Measurements from ENCODE around the gene SLC25A29.

Gene SLC25A29

GRCh38 chr14:100341301-100342031 is 35.2 kb upstream of the SLC25A29 start:
- Histone ChIP-seq H3K27me3 (ENCODE audit: low read depth, low read length) (no peaks in the 10 kb centered on the region), H3K36me3 (ENCODE audit: control insufficient read depth in 1 of 2, insufficient read depth in 2 of 2, low read length in 2 of 2) (peaks cover 26 to 30% of the 10 kb centered on the region in 2 donors), H3K4me1 (ENCODE audit: control insufficient read depth in 1 of 2, insufficient read depth in 2 of 2, low read length in 2 of 2) (peaks cover 7 to 15% of the 10 kb centered on the region in 2 donors), H3K27ac (ENCODE audit: low read length) (peak overlapping the region; percentile 87), H3K4me3 (ENCODE audit: low read depth in 1 of 2, low read length in 2 of 2) (no peak overlapping the region), H3K9me3 (ENCODE audit: control insufficient read depth in 1 of 2, low read length in 2 of 2) (no peaks in the 10 kb centered on the region)

DNA sequence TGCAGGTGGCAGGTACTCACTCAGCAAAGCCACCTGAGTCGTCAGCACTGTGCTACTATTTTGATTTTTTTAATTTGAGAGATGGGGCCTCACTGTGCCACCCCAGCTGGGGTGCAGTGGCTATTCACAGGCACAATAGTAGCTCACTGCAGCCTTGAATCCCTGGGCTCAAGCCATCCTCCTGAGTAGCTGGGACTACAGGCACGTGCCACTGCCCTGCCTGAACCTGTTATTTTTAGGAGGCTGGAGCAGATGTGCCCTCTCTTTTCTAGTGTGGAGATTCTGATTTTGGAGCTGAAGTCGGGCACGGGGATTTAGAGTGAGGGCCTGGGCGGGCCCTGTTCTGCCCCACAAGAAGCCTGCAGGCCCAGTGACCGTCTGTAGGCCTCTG is 34.2 kb upstream of the SLC25A29 start:
- Histone ChIP-seq H3K9me3 (ENCODE audit: control insufficient read depth in 1 of 2, low read length in 2 of 2) (no peaks in the 10 kb centered on the region), H3K27me3 (ENCODE audit: low read depth, low read length) (no peaks in the 10 kb centered on the region), H3K36me3 (ENCODE audit: control insufficient read depth in 1 of 2, insufficient read depth in 2 of 2, low read length in 2 of 2) (peaks cover 22 to 29% of the 10 kb centered on the region in 2 donors), H3K27ac (ENCODE audit: low read length) (peak overlapping the region; percentile 56), H3K4me3 (ENCODE audit: low read depth in 1 of 2, low read length in 2 of 2) (no peak overlapping the region), H3K4me1 (ENCODE audit: control insufficient read depth in 1 of 2, insufficient read depth in 2 of 2, low read length in 2 of 2) (peaks cover 7 to 15% of the 10 kb centered on the region in 2 donors)

- Histone ChIP-seq H3K36me3 (ENCODE audit: control insufficient read depth in 1 of 2, insufficient read depth in 2 of 2, low read length in 2 of 2) (peaks cover 25 to 30% of the 10 kb centered on the region in 2 donors), H3K4me1 (ENCODE audit: control insufficient read depth in 1 of 2, insufficient read depth in 2 of 2, low read length in 2 of 2) (peaks cover 7 to 15% of the 10 kb centered on the region in 2 donors), H3K4me3 (ENCODE audit: low read depth in 1 of 2, low read length in 2 of 2) (no peak overlapping the region), H3K27me3 (ENCODE audit: low read depth, low read length) (no peaks in the 10 kb centered on the region), H3K9me3 (ENCODE audit: control insufficient read depth in 1 of 2, low read length in 2 of 2) (no peaks in the 10 kb centered on the region), H3K27ac (ENCODE audit: low read length) (peak overlapping the region; percentile 56)
These were observed 33.6 kb upstream of the SLC25A29 start for GRCh38 chr14:100339766-100340422.

- peaks cover 31 to 45% of the 10 kb centered on the region in 2 donors for H3K36me3 ChIP-seq (ENCODE audit: control insufficient read depth in 1 of 2, insufficient read depth in 2 of 2, low read length in 2 of 2)
- no peak overlapping the region for H3K27ac ChIP-seq (ENCODE audit: low read length)
- no peaks in the 10 kb centered on the region for H3K9me3 ChIP-seq (ENCODE audit: control insufficient read depth in 1 of 2, low read length in 2 of 2)
- no peaks in the 10 kb centered on the region for H3K27me3 ChIP-seq (ENCODE audit: low read depth, low read length)
- H3K4me1 ChIP-seq (ENCODE audit: control insufficient read depth in 1 of 2, insufficient read depth in 2 of 2, low read length in 2 of 2) = peaks cover 4 to 7% of the 10 kb centered on the region in 2 donors
- H3K4me3 ChIP-seq (ENCODE audit: low read depth in 1 of 2, low read length in 2 of 2) = no peak overlapping the region
These were observed 30.6 kb upstream of the SLC25A29 start for GRCh38 chr14:100336618-100337530.

DNA sequence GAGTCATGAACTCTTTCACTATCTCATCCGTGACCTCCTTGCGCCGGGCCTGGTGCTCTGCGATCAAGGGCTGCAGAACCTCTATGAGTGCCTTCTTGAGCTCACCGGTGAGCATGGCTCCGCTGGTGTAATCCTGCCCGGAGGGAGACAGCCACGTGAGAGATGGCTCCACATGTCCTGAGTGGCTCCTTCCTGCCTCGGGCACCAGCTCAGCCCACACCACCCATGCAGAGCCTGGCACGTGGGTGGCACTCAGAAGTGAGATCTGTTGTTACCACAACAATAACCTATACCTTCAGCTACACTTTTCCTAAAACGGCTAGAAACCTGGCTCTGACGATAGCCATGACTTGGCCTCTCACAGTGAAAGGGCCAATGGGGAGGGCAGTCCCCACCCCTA is 28.7 kb upstream of the SLC25A29 start:
- Histone ChIP-seq H3K4me1 (ENCODE audit: control insufficient read depth in 1 of 2, insufficient read depth in 2 of 2, low read length in 2 of 2) (no peaks in the 10 kb centered on the region), H3K27ac (ENCODE audit: low read length) (no peak overlapping the region), H3K9me3 (ENCODE audit: control insufficient read depth in 1 of 2, low read length in 2 of 2) (no peaks in the 10 kb centered on the region), H3K36me3 (ENCODE audit: control insufficient read depth in 1 of 2, insufficient read depth in 2 of 2, low read length in 2 of 2) (peaks cover 25 to 45% of the 10 kb centered on the region in 2 donors), H3K27me3 (ENCODE audit: low read depth, low read length) (no peaks in the 10 kb centered on the region), H3K4me3 (ENCODE audit: low read depth in 1 of 2, low read length in 2 of 2) (no peak overlapping the region)

DNA sequence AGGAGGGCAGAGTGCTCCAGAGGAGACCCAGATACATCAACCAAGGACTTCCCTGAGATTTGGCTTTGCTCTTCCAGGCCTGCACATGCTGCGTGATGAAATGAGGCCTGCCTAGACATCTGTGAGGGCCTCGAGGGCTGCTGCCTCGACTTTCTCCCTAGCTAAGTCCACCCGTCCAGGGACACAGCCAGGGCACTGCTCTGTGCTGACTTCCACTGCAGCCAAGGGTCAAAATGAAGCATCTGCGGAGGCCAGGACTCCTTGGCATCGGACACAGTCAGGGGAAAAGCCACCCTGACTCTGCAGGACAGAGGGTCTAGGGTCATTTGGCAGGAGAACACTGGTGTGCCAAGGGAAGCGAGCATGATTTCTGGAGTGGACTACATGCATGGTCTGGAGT is 27.6 kb upstream of the SLC25A29 start:
- H3K4me1 ChIP-seq (ENCODE audit: control insufficient read depth in 1 of 2, insufficient read depth in 2 of 2, low read length in 2 of 2) = no peaks in the 10 kb centered on the region
- peaks cover 21 to 45% of the 10 kb centered on the region in 2 donors for H3K36me3 ChIP-seq (ENCODE audit: control insufficient read depth in 1 of 2, insufficient read depth in 2 of 2, low read length in 2 of 2)
- no peak overlapping the region for H3K27ac ChIP-seq (ENCODE audit: low read length)
- no peaks in the 10 kb centered on the region for H3K27me3 ChIP-seq (ENCODE audit: low read depth, low read length)
- no peak overlapping the region for H3K4me3 ChIP-seq (ENCODE audit: low read depth in 1 of 2, low read length in 2 of 2)
- no peaks in the 10 kb centered on the region for H3K9me3 ChIP-seq (ENCODE audit: control insufficient read depth in 1 of 2, low read length in 2 of 2)

GRCh38 chr14:100333311-100333710 is 27.1 kb upstream of the SLC25A29 start:
- no peaks in the 10 kb centered on the region for H3K9me3 ChIP-seq (ENCODE audit: control insufficient read depth in 1 of 2, low read length in 2 of 2)
- H3K27me3 ChIP-seq (ENCODE audit: low read depth, low read length) = no peaks in the 10 kb centered on the region
- H3K4me1 ChIP-seq (ENCODE audit: control insufficient read depth in 1 of 2, insufficient read depth in 2 of 2, low read length in 2 of 2) = no peaks in the 10 kb centered on the region
- peaks cover 21 to 43% of the 10 kb centered on the region in 2 donors for H3K36me3 ChIP-seq (ENCODE audit: control insufficient read depth in 1 of 2, insufficient read depth in 2 of 2, low read length in 2 of 2)
- H3K27ac ChIP-seq (ENCODE audit: low read length) = no peak overlapping the region
- no peak overlapping the region for H3K4me3 ChIP-seq (ENCODE audit: low read depth in 1 of 2, low read length in 2 of 2)

DNA sequence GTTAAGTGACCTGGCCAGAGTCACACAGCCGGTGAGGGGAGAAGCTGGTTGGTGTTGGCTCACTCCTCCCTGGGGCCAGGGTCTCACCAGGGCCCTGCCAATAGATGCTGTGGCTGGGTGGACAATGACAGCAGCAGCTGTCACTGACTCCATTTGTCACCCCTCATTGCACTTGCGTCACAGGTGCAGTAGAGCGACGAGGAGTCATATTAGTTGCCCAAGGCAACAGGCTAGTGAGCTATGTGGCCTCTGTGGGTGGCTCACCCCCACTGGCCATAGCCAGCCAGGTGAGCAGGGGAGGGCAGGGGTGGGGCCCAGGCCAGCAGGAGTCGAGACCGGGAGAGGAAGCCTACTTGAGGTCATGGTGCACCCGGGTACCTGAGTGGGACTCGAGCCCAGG is 26.6 kb upstream of the SLC25A29 start:
- peaks cover 21 to 38% of the 10 kb centered on the region in 2 donors for H3K36me3 ChIP-seq (ENCODE audit: control insufficient read depth in 1 of 2, insufficient read depth in 2 of 2, low read length in 2 of 2)

GRCh38 chr14:100332071-100332639 is 25.9 kb upstream of the SLC25A29 start:
- Histone ChIP-seq H3K9me3 (ENCODE audit: control insufficient read depth in 1 of 2, low read length in 2 of 2) (no peaks in the 10 kb centered on the region), H3K4me3 (ENCODE audit: low read depth in 1 of 2, low read length in 2 of 2) (no peak overlapping the region), H3K36me3 (ENCODE audit: control insufficient read depth in 1 of 2, insufficient read depth in 2 of 2, low read length in 2 of 2) (peaks cover 18 to 34% of the 10 kb centered on the region in 2 donors), H3K4me1 (ENCODE audit: control insufficient read depth in 1 of 2, insufficient read depth in 2 of 2, low read length in 2 of 2) (no peaks in the 10 kb centered on the region), H3K27me3 (ENCODE audit: low read depth, low read length) (no peaks in the 10 kb centered on the region), H3K27ac (ENCODE audit: low read length) (no peak overlapping the region)

More for the DNA sequence above, 26.6 kb upstream of the SLC25A29 start:
- H3K4me3 ChIP-seq (ENCODE audit: low read depth in 1 of 2, low read length in 2 of 2) = no peak overlapping the region
- no peaks in the 10 kb centered on the region for H3K27me3 ChIP-seq (ENCODE audit: low read depth, low read length)
- H3K9me3 ChIP-seq (ENCODE audit: control insufficient read depth in 1 of 2, low read length in 2 of 2) = no peaks in the 10 kb centered on the region
- no peaks in the 10 kb centered on the region for H3K4me1 ChIP-seq (ENCODE audit: control insufficient read depth in 1 of 2, insufficient read depth in 2 of 2, low read length in 2 of 2)
- no peak overlapping the region for H3K27ac ChIP-seq (ENCODE audit: low read length)

GRCh38 chr14:100330388-100330931 is 24.2 kb upstream of the SLC25A29 start:
- Histone ChIP-seq H3K36me3 (ENCODE audit: control insufficient read depth in 1 of 2, insufficient read depth in 2 of 2, low read length in 2 of 2) (peaks cover 9 to 23% of the 10 kb centered on the region in 2 donors), H3K27me3 (ENCODE audit: low read depth, low read length) (no peaks in the 10 kb centered on the region), H3K27ac (ENCODE audit: low read length) (no peak overlapping the region), H3K9me3 (ENCODE audit: control insufficient read depth in 1 of 2, low read length in 2 of 2) (no peaks in the 10 kb centered on the region), H3K4me3 (ENCODE audit: low read depth in 1 of 2, low read length in 2 of 2) (no peak overlapping the region), H3K4me1 (ENCODE audit: control insufficient read depth in 1 of 2, insufficient read depth in 2 of 2, low read length in 2 of 2) (no peaks in the 10 kb centered on the region)
